ENCODE results near the gene FAM171A2. TPM values are rescaled to one million over a fixed set of nuclear protein-coding genes. Genes with fewer than 3 reads are reported as not detected.

Gene FAM171A2
- total RNA-seq (2021) (28.2 to 29.9 TPM (median 28.5 TPM) in 3 replicates), Bru-seq, nascent RNA (percentile 61 among the genes with signal in this experiment)
- long read RNA-seq, experiment 1, transcript FAM171A2-201 (8 exons, 3,160 nt), result major isoform, 73 of 121 reads
- long read RNA-seq, experiment 1, partial matches to known transcripts, result 16 of 121 reads
- long read RNA-seq, experiment 1, other reads (novel, unspliced or antisense), result 32 of 121 reads
- long read RNA-seq, experiment 2, transcript FAM171A2-201 (8 exons, 3,160 nt), result major isoform, 13 of 50 reads
- long read RNA-seq, experiment 2, partial matches to known transcripts, result 30 of 50 reads
- long read RNA-seq, experiment 2, other reads (novel, unspliced or antisense), result 7 of 50 reads
- long read RNA-seq, experiment 3, partial matches to known transcripts, result 0 of 1 reads
- long read RNA-seq, experiment 3, other reads (novel, unspliced or antisense), result 1 of 1 reads

GRCh38 chr17:44363613-44364159 is at the start of gene FAM171A2:
Gene FAM171A2, minus strand, starts transcription at chr17:44363853. Its CDS starts 139 bp downstream, at chr17:44363714.
- Mint-ChIP-seq H3K4me1 (peaks cover 22% of the 10 kb centered on the region), H3K27ac (no peak within 1 kb of the TSS), H3K36me3 (no peaks in the 10 kb centered on the region), H3K9me3 (no peaks in the 10 kb centered on the region), H3K27me3 (ENCODE audit: low read depth) (peaks cover 42% of the 10 kb centered on the region), H3K4me3 (peak within 1 kb of the TSS; percentile 74)
- DNase-seq (ENCODE audit: low spot score) (peak; percentile 79), ATAC-seq (peak; percentile 76)
- POLR2A ChIA-PET, result interaction anchor here (0.7 to 1.9 kb wide), 3 partner anchors 9 to 1462 kb away, joined by 6 to 7 read pairs (median 6); no protein-coding TSS in a partner anchor
- CTCF ChIA-PET, result interaction anchor here (0.5 to 9.4 kb wide), 44 partner anchors 9 to 454 kb away, joined by 3 to 128 read pairs (median 5); partner anchors contain the start of genes ASB16, FZD2, GPATCH8 and GRN
- no peak for TF ChIP-seq ELF4 (CRISPR knock-in tag; IDR thresholded peaks at IDR 0.05; ENCODE audit: low read depth)
- TF ChIP-seq, protein P1, sequence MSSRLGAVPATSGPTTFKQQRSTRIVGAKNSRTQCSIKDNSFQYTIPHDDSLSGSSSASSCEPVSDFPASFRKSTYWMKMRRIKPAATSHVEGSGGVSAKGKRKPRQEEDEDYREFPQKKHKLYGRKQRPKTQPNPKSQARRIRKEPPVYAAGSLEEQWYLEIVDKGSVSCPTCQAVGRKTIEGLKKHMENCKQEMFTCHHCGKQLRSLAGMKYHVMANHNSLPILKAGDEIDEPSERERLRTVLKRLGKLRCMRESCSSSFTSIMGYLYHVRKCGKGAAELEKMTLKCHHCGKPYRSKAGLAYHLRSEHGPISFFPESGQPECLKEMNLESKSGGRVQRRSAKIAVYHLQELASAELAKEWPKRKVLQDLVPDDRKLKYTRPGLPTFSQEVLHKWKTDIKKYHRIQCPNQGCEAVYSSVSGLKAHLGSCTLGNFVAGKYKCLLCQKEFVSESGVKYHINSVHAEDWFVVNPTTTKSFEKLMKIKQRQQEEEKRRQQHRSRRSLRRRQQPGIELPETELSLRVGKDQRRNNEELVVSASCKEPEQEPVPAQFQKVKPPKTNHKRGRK (CRISPR knock-in tag; IDR thresholded peaks at IDR 0.05; ENCODE audit: borderline replicate concordance), result no peak
- TF ChIP-seq TP53 (CRISPR knock-in tag; IDR thresholded peaks at IDR 0.05), result no peak
- TF ChIP-seq, protein P2, sequence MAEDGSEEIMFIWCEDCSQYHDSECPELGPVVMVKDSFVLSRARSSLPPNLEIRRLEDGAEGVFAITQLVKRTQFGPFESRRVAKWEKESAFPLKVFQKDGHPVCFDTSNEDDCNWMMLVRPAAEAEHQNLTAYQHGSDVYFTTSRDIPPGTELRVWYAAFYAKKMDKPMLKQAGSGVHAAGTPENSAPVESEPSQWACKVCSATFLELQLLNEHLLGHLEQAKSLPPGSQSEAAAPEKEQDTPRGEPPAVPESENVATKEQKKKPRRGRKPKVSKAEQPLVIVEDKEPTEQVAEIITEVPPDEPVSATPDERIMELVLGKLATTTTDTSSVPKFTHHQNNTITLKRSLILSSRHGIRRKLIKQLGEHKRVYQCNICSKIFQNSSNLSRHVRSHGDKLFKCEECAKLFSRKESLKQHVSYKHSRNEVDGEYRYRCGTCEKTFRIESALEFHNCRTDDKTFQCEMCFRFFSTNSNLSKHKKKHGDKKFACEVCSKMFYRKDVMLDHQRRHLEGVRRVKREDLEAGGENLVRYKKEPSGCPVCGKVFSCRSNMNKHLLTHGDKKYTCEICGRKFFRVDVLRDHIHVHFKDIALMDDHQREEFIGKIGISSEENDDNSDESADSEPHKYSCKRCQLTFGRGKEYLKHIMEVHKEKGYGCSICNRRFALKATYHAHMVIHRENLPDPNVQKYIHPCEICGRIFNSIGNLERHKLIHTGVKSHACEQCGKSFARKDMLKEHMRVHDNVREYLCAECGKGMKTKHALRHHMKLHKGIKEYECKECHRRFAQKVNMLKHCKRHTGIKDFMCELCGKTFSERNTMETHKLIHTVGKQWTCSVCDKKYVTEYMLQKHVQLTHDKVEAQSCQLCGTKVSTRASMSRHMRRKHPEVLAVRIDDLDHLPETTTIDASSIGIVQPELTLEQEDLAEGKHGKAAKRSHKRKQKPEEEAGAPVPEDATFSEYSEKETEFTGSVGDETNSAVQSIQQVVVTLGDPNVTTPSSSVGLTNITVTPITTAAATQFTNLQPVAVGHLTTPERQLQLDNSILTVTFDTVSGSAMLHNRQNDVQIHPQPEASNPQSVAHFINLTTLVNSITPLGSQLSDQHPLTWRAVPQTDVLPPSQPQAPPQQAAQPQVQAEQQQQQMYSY (CRISPR knock-in tag; IDR thresholded peaks at IDR 0.05), result no peak
- TF ChIP-seq KAT7 (CRISPR knock-in tag; IDR thresholded peaks at IDR 0.05; ENCODE audit: borderline replicate concordance), result 0 out of 2 replicates have a peak, but pooled peaks have one; percentile 38
- no peak for TF ChIP-seq ZNF423 (CRISPR knock-in tag; IDR thresholded peaks at IDR 0.05)
- TF ChIP-seq EMX1 (CRISPR knock-in tag; IDR thresholded peaks at IDR 0.05), result no peak
- peak; percentile 62; the same call in 1 of the 2 replicates for TF ChIP-seq SP1 (CRISPR knock-in tag; conservative IDR thresholded peaks at IDR 0.05)
- TF ChIP-seq, protein P3, sequence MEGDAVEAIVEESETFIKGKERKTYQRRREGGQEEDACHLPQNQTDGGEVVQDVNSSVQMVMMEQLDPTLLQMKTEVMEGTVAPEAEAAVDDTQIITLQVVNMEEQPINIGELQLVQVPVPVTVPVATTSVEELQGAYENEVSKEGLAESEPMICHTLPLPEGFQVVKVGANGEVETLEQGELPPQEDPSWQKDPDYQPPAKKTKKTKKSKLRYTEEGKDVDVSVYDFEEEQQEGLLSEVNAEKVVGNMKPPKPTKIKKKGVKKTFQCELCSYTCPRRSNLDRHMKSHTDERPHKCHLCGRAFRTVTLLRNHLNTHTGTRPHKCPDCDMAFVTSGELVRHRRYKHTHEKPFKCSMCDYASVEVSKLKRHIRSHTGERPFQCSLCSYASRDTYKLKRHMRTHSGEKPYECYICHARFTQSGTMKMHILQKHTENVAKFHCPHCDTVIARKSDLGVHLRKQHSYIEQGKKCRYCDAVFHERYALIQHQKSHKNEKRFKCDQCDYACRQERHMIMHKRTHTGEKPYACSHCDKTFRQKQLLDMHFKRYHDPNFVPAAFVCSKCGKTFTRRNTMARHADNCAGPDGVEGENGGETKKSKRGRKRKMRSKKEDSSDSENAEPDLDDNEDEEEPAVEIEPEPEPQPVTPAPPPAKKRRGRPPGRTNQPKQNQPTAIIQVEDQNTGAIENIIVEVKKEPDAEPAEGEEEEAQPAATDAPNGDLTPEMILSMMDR (IDR thresholded peaks at IDR 0.05), result peak; percentile 79
- TF ChIP-seq, protein P4, sequence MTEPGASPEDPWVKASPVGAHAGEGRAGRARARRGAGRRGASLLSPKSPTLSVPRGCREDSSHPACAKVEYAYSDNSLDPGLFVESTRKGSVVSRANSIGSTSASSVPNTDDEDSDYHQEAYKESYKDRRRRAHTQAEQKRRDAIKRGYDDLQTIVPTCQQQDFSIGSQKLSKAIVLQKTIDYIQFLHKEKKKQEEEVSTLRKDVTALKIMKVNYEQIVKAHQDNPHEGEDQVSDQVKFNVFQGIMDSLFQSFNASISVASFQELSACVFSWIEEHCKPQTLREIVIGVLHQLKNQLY (CRISPR knock-in tag; IDR thresholded peaks at IDR 0.05), result no peak
- TF ChIP-seq SOX15 (CRISPR knock-in tag; IDR thresholded peaks at IDR 0.05), result no peak
- TF ChIP-seq PREB (CRISPR knock-in tag; IDR thresholded peaks at IDR 0.05; ENCODE audit: borderline replicate concordance), result no peak
- no peak for TF ChIP-seq ARID4B (CRISPR knock-in tag; IDR thresholded peaks at IDR 0.05; ENCODE audit: borderline replicate concordance)
- TF ChIP-seq, protein P5, sequence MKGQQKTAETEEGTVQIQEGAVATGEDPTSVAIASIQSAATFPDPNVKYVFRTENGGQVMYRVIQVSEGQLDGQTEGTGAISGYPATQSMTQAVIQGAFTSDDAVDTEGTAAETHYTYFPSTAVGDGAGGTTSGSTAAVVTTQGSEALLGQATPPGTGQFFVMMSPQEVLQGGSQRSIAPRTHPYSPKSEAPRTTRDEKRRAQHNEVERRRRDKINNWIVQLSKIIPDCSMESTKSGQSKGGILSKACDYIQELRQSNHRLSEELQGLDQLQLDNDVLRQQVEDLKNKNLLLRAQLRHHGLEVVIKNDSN (CRISPR knock-in tag; IDR thresholded peaks at IDR 0.05), result no peak
- no peak for TF ChIP-seq ZNF416 (CRISPR knock-in tag; IDR thresholded peaks at IDR 0.05)
- no peak for TF ChIP-seq ZNF219 (CRISPR knock-in tag; IDR thresholded peaks at IDR 0.05; ENCODE audit: borderline replicate concordance)
- TF ChIP-seq JUN (CRISPR knock-in tag; IDR thresholded peaks at IDR 0.05), result no peak
- TF ChIP-seq E2F5 (CRISPR knock-in tag; IDR thresholded peaks at IDR 0.05), result no peak
- TF ChIP-seq ZNF317 (CRISPR knock-in tag; IDR thresholded peaks at IDR 0.05; ENCODE audit: borderline replicate concordance, low read depth), result no peak
- TF ChIP-seq CREM (CRISPR knock-in tag; IDR thresholded peaks at IDR 0.05), result no peak
- TF ChIP-seq NFATC4 (CRISPR knock-in tag; IDR thresholded peaks at IDR 0.05), result no peak

All from WTC11 (cell line).